B cell (primary cell): ENCODE results near the gene HOXC13. TPM values are rescaled to one million over a fixed set of nuclear protein-coding genes. Genes with fewer than 3 reads are reported as not detected.

Experiments used
- ATAC-seq: fragments of 200-7000 bp; cut with Tn5 transposase; one replicate; pipeline ENCODE4 v1.10.0; 2021; ENCODE audit warnings: low read depth, mild to moderate bottlenecking, moderate number of reproducible peaks, moderate library complexity
- CTCF ChIA-PET: fragments of 350-600 bp; sonication (Branson Sonifier 250); formaldehyde crosslinking; loops from one replicate; lab custom pipeline; 2021; ENCODE audit warnings: antibody characterized with exemption, inconsistent platforms; lab: Charles Lee
- POLR2A ChIA-PET: fragments of 350-600 bp; sonication (Branson Sonifier 250); formaldehyde crosslinking; loops from one replicate; lab custom pipeline; 2021; ENCODE audit warnings: antibody characterized with exemption; lab: Charles Lee
- DNase-seq: peaks from one replicate; pipeline ENCODE4 v3.0.0; 2013
- H2AFZ ChIP-seq: 2 replicates; pipeline ENCODE4 v1.6.1; 2012; ENCODE audit warnings: mild to moderate bottlenecking, low read depth, low read length; ENCODE audit not compliant: insufficient read depth, poor library complexity, severe bottlenecking
- H3K27ac ChIP-seq, 2 donors: 1 replicate in 1 of 2; 2 replicates in 1 of 2; pipeline ENCODE4 v1.5.1; 2012 to 2013; ENCODE audit warnings: low read length in 2 of 2, mild to moderate bottlenecking in 2 of 2, moderate library complexity in 1 of 2
- H3K27me3 ChIP-seq, 4 experiments: fragments of 200-600 bp in 1 of 4; sonication (generic) in 1 of 4; replicated peaks in 1 of 4; 1 replicate in 2 of 4; 2 replicates in 2 of 4; pipeline versions ENCODE4 v1.6.1 to v1.7.0; 2013 to 2016; ENCODE audit warnings: low read length in 3 of 4, mild to moderate bottlenecking in 2 of 4, mixed read lengths in 1 of 4, moderate library complexity in 1 of 4; ENCODE audit not compliant: insufficient read depth in 4 of 4, control insufficient read depth in 3 of 4; ENCODE audit errors: control extremely low read depth in 1 of 4
- H3K36me3 ChIP-seq, 2 experiments: replicated peaks in 1 of 2; 1 replicate in 1 of 2; 2 replicates in 1 of 2; pipeline versions ENCODE4 v1.6.1 to v1.7.1; 2013; ENCODE audit warnings: low read length in 1 of 2; ENCODE audit not compliant: insufficient read depth in 2 of 2, control insufficient read depth in 1 of 2; ENCODE audit errors: control extremely low read depth in 1 of 2, extremely low read depth in 1 of 2
- H3K4me1 ChIP-seq, 2 donors: fragments of 200-600 bp in 1 of 2; sonication (generic) in 1 of 2; 1 replicate in 1 of 2; 2 replicates in 1 of 2; pipeline versions ENCODE4 v1.5.1 to v1.6.1; 2013 to 2017; ENCODE audit warnings: low read length in 2 of 2; ENCODE audit not compliant: control insufficient read depth in 2 of 2, insufficient read depth in 2 of 2
- H3K4me2 ChIP-seq: replicated peaks from 2 replicates; pipeline ENCODE3; 2012; ENCODE audit warnings: mild to moderate bottlenecking, low read depth, low read length; ENCODE audit not compliant: poor library complexity, severe bottlenecking
- H3K4me3 ChIP-seq, 5 experiments: fragments of 200-600 bp in 1 of 5; sonication (generic) in 1 of 5; 1 replicate in 3 of 5; 2 replicates in 2 of 5; pipeline versions ENCODE4 v1.5.1 to v1.7.0; 2011 to 2016; ENCODE audit warnings: low read length in 4 of 5, mild to moderate bottlenecking in 4 of 5, low read depth in 2 of 5, control low read depth in 1 of 5, moderate library complexity in 1 of 5; ENCODE audit not compliant: insufficient read depth in 1 of 5; ENCODE audit errors: control extremely low read depth in 1 of 5, extremely low read depth in 1 of 5
- H3K79me2 ChIP-seq: fragments of 200-600 bp; sonication (generic); one replicate; pipeline ENCODE4 v1.6.0; 2016; ENCODE audit warnings: low read length; ENCODE audit not compliant: control insufficient read depth, insufficient read depth
- H3K9ac ChIP-seq: fragments of 200-600 bp; sonication (generic); 2 replicates; pipeline ENCODE4 v1.6.1; 2017; ENCODE audit warnings: mild to moderate bottlenecking, low read length, moderate library complexity
- H3K9me3 ChIP-seq, 3 donors: one replicate each; pipeline versions ENCODE4 v1.6.1 to v1.7.1; 2013; ENCODE audit warnings: low read length in 2 of 3; ENCODE audit not compliant: control insufficient read depth in 2 of 3, insufficient read depth in 1 of 3; ENCODE audit errors: control extremely low read depth in 1 of 3
- H4K20me1 ChIP-seq: 2 replicates; pipeline ENCODE4 v1.6.0; 2012; ENCODE audit warnings: mild to moderate bottlenecking, low read length; ENCODE audit not compliant: insufficient read depth, control insufficient read depth, poor library complexity, severe bottlenecking
- H3K27ac Mint-ChIP-seq: one replicate; pipeline ENCODE4 v1.8.0; 2021; ENCODE audit warnings: mixed read lengths
- H3K27me3 Mint-ChIP-seq: one replicate; pipeline ENCODE4 v1.8.0; 2021; ENCODE audit warnings: mixed read lengths
- H3K4me1 Mint-ChIP-seq: one replicate; pipeline ENCODE4 v1.8.0; 2021; ENCODE audit warnings: mixed read lengths
- H3K4me3 Mint-ChIP-seq: one replicate; pipeline ENCODE4 v1.8.0; 2021; ENCODE audit warnings: mixed read lengths
- H3K9me3 Mint-ChIP-seq: one replicate; pipeline ENCODE4 v1.8.0; 2022; ENCODE audit warnings: mixed read lengths; ENCODE audit not compliant: insufficient read depth
- EZH2 ChIP-seq: IDR thresholded peaks from 2 replicates; pipeline ENCODE4 v1.6.1; 2012; ENCODE audit warnings: borderline replicate concordance, low read depth, mild to moderate bottlenecking, moderate library complexity, low read length; ENCODE audit not compliant: insufficient read depth, poor library complexity, severe bottlenecking
- WGBS: methylation state at CpG from one replicate; pipeline ENCODE4 v1.1.5; 2013; ENCODE audit warnings: missing lambda C conversion rate; ENCODE audit not compliant: insufficient coverage; 5-methylcytosine and 5-hydroxymethylcytosine counted together
- intact Hi-C: fragments of 100-400 bp; cut with micrococcal nuclease; formaldehyde crosslinking; loops from one replicate; pipeline ENCODE4 v1.10.0; 2022
- polyA plus RNA-seq: library from polyadenylated mRNA; depleted of rRNA; stranded (reverse); fragments of >200 nt; gene quantifications from 2 replicates; pipeline ENCODE4 v1.2.3, GENCODE V29; 2012
- total RNA-seq, 2 donors: library from RNA; stranded (reverse); fragments of 120-200 nt in 1 of 2; gene quantifications; 1 replicate in 1 of 2; 2 replicates in 1 of 2; pipeline versions ENCODE4 v1.2.3 to v1.2.4, GENCODE V29; 2013 to 2022
- TF ChIP-seq, protein P1 (sequence below): fragments of 200-600 bp; IDR thresholded peaks from one replicate; pipeline ENCODE4 v1.8.0; 2022; ENCODE audit warnings: antibody characterized with exemption, mild to moderate bottlenecking

The HOXC13 gene
- total and polyA plus RNA-seq, 2 donors (not counting 1 experiment from before 2014, with no cell fraction given), result not detected

GRCh38 chr12:53927220-53928029, 11.2 kb upstream of the HOXC13 start:
- ChIA-PET POLR2A (interaction anchor here (0.7 kb wide), 1 partner anchor 232 kb away, joined by 5 read pairs; no protein-coding TSS in a partner anchor), CTCF (interaction anchor here (0.8 kb wide), 1 partner anchor 13 kb away, joined by 3 read pairs; no protein-coding TSS in a partner anchor)
- Histone ChIP-seq H3K9me3 (peaks cover 0 to 20% (median 0%) of the 10 kb centered on the region in 3 donors), H3K4me3 (no peak overlapping the region), H3K4me1 (peaks cover 4 to 15% of the 10 kb centered on the region in 2 donors), H4K20me1 (no peaks in the 10 kb centered on the region), H3K4me2 (peak overlapping the region; percentile 26), H3K27me3 (peaks cover 0 to 88% (median 80%) of the 10 kb centered on the region in 4 experiments), H2AFZ (no peak overlapping the region), H3K9ac (no peak overlapping the region), H3K27ac (no peak overlapping the region), H3K36me3 (no peaks in the 10 kb centered on the region), H3K79me2 (no peaks in the 10 kb centered on the region)
- DNase-seq, result peak; percentile 26
- H3K27ac Mint-ChIP-seq, result no peak overlapping the region
- no peak for ATAC-seq
- H3K9me3 Mint-ChIP-seq, result no peaks in the 10 kb centered on the region
- no peak overlapping the region for H3K4me3 Mint-ChIP-seq
- TF ChIP-seq, protein P1, sequence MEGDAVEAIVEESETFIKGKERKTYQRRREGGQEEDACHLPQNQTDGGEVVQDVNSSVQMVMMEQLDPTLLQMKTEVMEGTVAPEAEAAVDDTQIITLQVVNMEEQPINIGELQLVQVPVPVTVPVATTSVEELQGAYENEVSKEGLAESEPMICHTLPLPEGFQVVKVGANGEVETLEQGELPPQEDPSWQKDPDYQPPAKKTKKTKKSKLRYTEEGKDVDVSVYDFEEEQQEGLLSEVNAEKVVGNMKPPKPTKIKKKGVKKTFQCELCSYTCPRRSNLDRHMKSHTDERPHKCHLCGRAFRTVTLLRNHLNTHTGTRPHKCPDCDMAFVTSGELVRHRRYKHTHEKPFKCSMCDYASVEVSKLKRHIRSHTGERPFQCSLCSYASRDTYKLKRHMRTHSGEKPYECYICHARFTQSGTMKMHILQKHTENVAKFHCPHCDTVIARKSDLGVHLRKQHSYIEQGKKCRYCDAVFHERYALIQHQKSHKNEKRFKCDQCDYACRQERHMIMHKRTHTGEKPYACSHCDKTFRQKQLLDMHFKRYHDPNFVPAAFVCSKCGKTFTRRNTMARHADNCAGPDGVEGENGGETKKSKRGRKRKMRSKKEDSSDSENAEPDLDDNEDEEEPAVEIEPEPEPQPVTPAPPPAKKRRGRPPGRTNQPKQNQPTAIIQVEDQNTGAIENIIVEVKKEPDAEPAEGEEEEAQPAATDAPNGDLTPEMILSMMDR, result no peak
- peak; percentile 38 for TF ChIP-seq EZH2
- intact Hi-C loops, result no loop called here
- peaks cover 77% of the 10 kb centered on the region for H3K27me3 Mint-ChIP-seq
- no peaks in the 10 kb centered on the region for H3K4me1 Mint-ChIP-seq
- WGBS, result 8% methylated on average over 31 of the region's 45 CpGs
